ENCODE measurements around the gene GLB1L3. TPM values are rescaled to one million over a fixed set of nuclear protein-coding genes. Genes with fewer than 3 reads are reported as not detected.

Gene GLB1L3
- total and polyA plus RNA-seq, 2 donors (not counting 3 experiments of a cell fraction or from before 2014, with no cell fraction given), result not detected

- Histone ChIP-seq H3K4me2 (ENCODE audit: insufficient read depth, low read length) (no peak overlapping the region), H3K9me3 (replicated peaks; ENCODE audit: control insufficient read depth, insufficient read depth, low read length) (no peaks in the 10 kb centered on the region), H3K9ac (replicated peaks; ENCODE audit: extremely low read depth, insufficient read depth, low read length) (no peak overlapping the region), H3K27me3 (ENCODE audit: control insufficient read depth in 2 of 2, insufficient read depth in 2 of 2, low read length in 2 of 2) (no peaks in the 10 kb centered on the region), H3K4me1 (ENCODE audit: control insufficient read depth, extremely low read depth, insufficient read depth, low read length) (no peaks in the 10 kb centered on the region), H4K20me1 (replicated peaks; ENCODE audit: control insufficient read depth, extremely low read depth, insufficient read depth, low read length) (no peaks in the 10 kb centered on the region), H3K36me3 (ENCODE audit: control insufficient read depth in 2 of 2, extremely low read depth in 1 of 2, insufficient read depth in 2 of 2, low read length in 2 of 2) (no peaks in the 10 kb centered on the region), H3K27ac (ENCODE audit: insufficient read depth, low read depth, low read length) (no peak overlapping the region), H2AFZ (ENCODE audit: low read depth, low read length) (no peak overlapping the region), H3K79me2 (ENCODE audit: control insufficient read depth, insufficient read depth, low read length) (no peaks in the 10 kb centered on the region), H3K4me3 (replicated peaks in 1 of 3; ENCODE audit: insufficient read depth in 1 of 3, low read depth in 1 of 3, low read length in 3 of 3) (no peak overlapping the region), H3K9me1 (replicated peaks; ENCODE audit: control insufficient read depth, extremely low read depth, insufficient read depth, low read length) (no peaks in the 10 kb centered on the region)
- DNase-seq (ENCODE audit: low read depth, low spot score) (no peak), FAIRE-seq (no peak)
- TF ChIP-seq GATA2 (IDR thresholded peaks at IDR 0.05; ENCODE audit: insufficient read depth, insufficient read length, low read depth, low read length) (no peak), POLR2A (IDR thresholded peaks at IDR 0.05; ENCODE audit: low read depth, low read length) (no peak), EZH2 (IDR thresholded peaks at IDR 0.05; ENCODE audit: borderline replicate concordance, low read depth, low read length, severe bottlenecking) (no peak), JUN (IDR thresholded peaks at IDR 0.05; ENCODE audit: borderline replicate concordance, insufficient read depth, insufficient read length, low read depth) (no peak), POLR2AphosphoS5 (IDR thresholded peaks at IDR 0.05; ENCODE audit: insufficient read depth, low read depth, low read length) (no peak), MYC (IDR thresholded peaks at IDR 0.05; ENCODE audit: low read depth, low read length) (no peak), FOS (IDR thresholded peaks at IDR 0.05; ENCODE audit: borderline replicate concordance, insufficient read depth, low read length) (no peak)
- TF ChIP-seq, protein P1, sequence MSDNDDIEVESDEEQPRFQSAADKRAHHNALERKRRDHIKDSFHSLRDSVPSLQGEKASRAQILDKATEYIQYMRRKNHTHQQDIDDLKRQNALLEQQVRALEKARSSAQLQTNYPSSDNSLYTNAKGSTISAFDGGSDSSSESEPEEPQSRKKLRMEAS (IDR thresholded peaks at IDR 0.05; ENCODE audit: insufficient read depth, insufficient read length), result no peak
- TF ChIP-seq, protein P2, sequence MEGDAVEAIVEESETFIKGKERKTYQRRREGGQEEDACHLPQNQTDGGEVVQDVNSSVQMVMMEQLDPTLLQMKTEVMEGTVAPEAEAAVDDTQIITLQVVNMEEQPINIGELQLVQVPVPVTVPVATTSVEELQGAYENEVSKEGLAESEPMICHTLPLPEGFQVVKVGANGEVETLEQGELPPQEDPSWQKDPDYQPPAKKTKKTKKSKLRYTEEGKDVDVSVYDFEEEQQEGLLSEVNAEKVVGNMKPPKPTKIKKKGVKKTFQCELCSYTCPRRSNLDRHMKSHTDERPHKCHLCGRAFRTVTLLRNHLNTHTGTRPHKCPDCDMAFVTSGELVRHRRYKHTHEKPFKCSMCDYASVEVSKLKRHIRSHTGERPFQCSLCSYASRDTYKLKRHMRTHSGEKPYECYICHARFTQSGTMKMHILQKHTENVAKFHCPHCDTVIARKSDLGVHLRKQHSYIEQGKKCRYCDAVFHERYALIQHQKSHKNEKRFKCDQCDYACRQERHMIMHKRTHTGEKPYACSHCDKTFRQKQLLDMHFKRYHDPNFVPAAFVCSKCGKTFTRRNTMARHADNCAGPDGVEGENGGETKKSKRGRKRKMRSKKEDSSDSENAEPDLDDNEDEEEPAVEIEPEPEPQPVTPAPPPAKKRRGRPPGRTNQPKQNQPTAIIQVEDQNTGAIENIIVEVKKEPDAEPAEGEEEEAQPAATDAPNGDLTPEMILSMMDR (IDR thresholded peaks at IDR 0.05; ENCODE audit: extremely low read depth in 1 of 2, insufficient read depth in 1 of 2, low read depth in 1 of 2, low read length in 2 of 2), result no peak
- dilution Hi-C loops (cut with MboI; ENCODE audit: extremely low pct_ligation_motif_present, low sequenced_read_pairs), result no loop called here
- CTCF ChIA-PET, result no interaction called here
- intact Hi-C loops (cut with micrococcal nuclease), result no loop called here
- POLR2A ChIA-PET, result no interaction called here
- no TSS peak for BruUV-seq (replicated peaks)
These were observed 65.8 kb downstream of the GLB1L3 start for GRCh38 chr11:134341805-134342571.
